ENCODE results near the gene PRIM1. TPM values are rescaled to one million over a fixed set of nuclear protein-coding genes. Genes with fewer than 3 reads are reported as not detected.

PRIM1 gene
- polyA plus RNA-seq, 3 donors = 3.6 to 6.3 (median 5.6) TPM

DNA sequence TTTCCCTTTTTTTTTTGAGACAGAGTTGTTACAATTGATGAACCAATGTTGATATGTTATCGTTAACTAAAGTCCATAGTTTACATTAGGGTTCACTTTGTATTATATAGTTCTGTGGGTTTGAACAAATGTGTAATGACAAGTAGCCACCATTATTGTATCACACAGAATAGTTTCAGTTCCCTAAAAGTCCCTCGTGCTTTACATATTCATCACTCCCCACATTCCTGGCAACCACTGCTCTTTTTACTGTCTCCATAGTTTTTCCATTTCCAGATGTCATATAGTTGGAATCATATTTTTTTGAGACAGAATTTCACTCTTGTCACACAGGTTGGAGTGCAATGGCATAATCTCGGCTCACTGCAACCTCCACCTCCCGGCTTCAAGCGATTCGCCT is 23.5 kb upstream of the PRIM1 start:
- H3K4me3 ChIP-seq (replicated peaks in 1 of 3; ENCODE audit: low read depth in 2 of 3, low read length in 3 of 3) = no peak overlapping the region

DNA sequence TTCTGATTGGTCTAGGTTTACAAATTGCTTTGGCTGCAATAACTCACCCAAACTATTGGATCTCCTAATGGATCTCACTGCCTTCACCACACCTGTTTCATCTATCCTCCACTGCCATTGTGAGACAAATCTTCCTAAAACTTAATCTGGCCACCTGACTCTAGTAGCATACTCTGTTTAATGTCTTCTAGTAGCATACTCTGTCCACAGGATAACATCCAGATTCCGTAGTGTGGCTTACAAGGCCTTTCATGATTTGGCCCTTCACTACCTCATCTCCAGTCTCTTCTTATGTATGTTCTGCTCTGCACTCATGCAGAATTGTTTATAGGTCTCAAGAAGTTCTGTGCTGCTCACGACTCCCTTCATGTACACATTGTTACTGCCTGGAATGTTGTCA is 21.0 kb upstream of the PRIM1 start:
- no peak for DNase-seq
- TF ChIP-seq, protein P1, sequence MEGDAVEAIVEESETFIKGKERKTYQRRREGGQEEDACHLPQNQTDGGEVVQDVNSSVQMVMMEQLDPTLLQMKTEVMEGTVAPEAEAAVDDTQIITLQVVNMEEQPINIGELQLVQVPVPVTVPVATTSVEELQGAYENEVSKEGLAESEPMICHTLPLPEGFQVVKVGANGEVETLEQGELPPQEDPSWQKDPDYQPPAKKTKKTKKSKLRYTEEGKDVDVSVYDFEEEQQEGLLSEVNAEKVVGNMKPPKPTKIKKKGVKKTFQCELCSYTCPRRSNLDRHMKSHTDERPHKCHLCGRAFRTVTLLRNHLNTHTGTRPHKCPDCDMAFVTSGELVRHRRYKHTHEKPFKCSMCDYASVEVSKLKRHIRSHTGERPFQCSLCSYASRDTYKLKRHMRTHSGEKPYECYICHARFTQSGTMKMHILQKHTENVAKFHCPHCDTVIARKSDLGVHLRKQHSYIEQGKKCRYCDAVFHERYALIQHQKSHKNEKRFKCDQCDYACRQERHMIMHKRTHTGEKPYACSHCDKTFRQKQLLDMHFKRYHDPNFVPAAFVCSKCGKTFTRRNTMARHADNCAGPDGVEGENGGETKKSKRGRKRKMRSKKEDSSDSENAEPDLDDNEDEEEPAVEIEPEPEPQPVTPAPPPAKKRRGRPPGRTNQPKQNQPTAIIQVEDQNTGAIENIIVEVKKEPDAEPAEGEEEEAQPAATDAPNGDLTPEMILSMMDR (IDR thresholded peaks at IDR 0.05) = no peak
- no peaks in the 10 kb centered on the region for H3K36me3 ChIP-seq (replicated peaks in 1 of 2; ENCODE audit: control insufficient read depth in 1 of 2, insufficient read depth in 2 of 2, low read length in 2 of 2)
- no peaks in the 10 kb centered on the region for H3K79me2 ChIP-seq (ENCODE audit: insufficient read depth, low read length)
- H3K27ac ChIP-seq (ENCODE audit: low read depth in 1 of 2, low read length in 2 of 2) = no peak overlapping the region
- H3K4me3 ChIP-seq (replicated peaks in 1 of 3; ENCODE audit: low read depth in 2 of 3, low read length in 3 of 3) = no peak overlapping the region
- H4K20me1 ChIP-seq (ENCODE audit: insufficient read depth, low read length) = no peaks in the 10 kb centered on the region
- no peak overlapping the region for H3K4me3 Mint-ChIP-seq
- H3K27me3 ChIP-seq (ENCODE audit: control insufficient read depth in 2 of 2, insufficient read depth in 2 of 2, low read length in 2 of 2) = no peaks in the 10 kb centered on the region
- peaks cover 0 to 6% (median 0%) of the 10 kb centered on the region in 7 donors for H3K9me3 Mint-ChIP-seq
- H2AFZ ChIP-seq (ENCODE audit: insufficient read depth, low read depth, low read length, poor library complexity, severe bottlenecking) = peak overlapping the region; percentile 3
- 100% methylated on average over 1 of the region's 2 CpGs for WGBS (ENCODE audit: insufficient coverage)
- H3K36me3 Mint-ChIP-seq = no peaks in the 10 kb centered on the region
- peaks cover 16% of the 10 kb centered on the region for H3K4me1 Mint-ChIP-seq
- H3K27me3 Mint-ChIP-seq (ENCODE audit: low read depth in 3 of 3) = peaks cover 1 to 4% (median 2%) of the 10 kb centered on the region in 3 donors
- no peaks in the 10 kb centered on the region for H3K9me3 ChIP-seq (replicated peaks in 1 of 2; ENCODE audit: control insufficient read depth in 1 of 2, insufficient read depth in 1 of 2, low read length in 2 of 2)
- intact Hi-C loops (cut with micrococcal nuclease) = no loop called here
- H3K27ac Mint-ChIP-seq = peak overlapping the region in 1 of 7 donors; percentile 0
- H3K4me1 ChIP-seq (ENCODE audit: control insufficient read depth in 1 of 2, insufficient read depth in 2 of 2, low read length in 2 of 2) = peaks cover 10 to 19% of the 10 kb centered on the region in 2 donors
- no peak overlapping the region for H3K4me2 ChIP-seq (replicated peaks; ENCODE audit: extremely low read depth, low read length, poor library complexity, severe bottlenecking)
- no peak overlapping the region for H3K9ac ChIP-seq (ENCODE audit: insufficient read depth, low read length, poor library complexity, severe bottlenecking)

More for the DNA sequence above, 23.5 kb upstream of the PRIM1 start:
- Mint-ChIP-seq H3K27me3 (ENCODE audit: low read depth in 3 of 3) (peaks cover 0 to 4% (median 0%) of the 10 kb centered on the region in 3 donors), H3K27ac (no peak overlapping the region), H3K4me1 (peaks cover 16% of the 10 kb centered on the region), H3K4me3 (no peak overlapping the region), H3K36me3 (no peaks in the 10 kb centered on the region), H3K9me3 (peaks cover 0 to 6% (median 0%) of the 10 kb centered on the region in 7 donors)
- no peak overlapping the region for H3K27ac ChIP-seq (ENCODE audit: low read depth in 1 of 2, low read length in 2 of 2)
- WGBS (ENCODE audit: insufficient coverage) = no CpG with 5 or more reads among the region's 6 CpGs
- no peak overlapping the region for H3K9ac ChIP-seq (ENCODE audit: insufficient read depth, low read length, poor library complexity, severe bottlenecking)
- no peaks in the 10 kb centered on the region for H3K36me3 ChIP-seq (replicated peaks in 1 of 2; ENCODE audit: control insufficient read depth in 1 of 2, insufficient read depth in 2 of 2, low read length in 2 of 2)
- peaks cover 10 to 19% of the 10 kb centered on the region in 2 donors for H3K4me1 ChIP-seq (ENCODE audit: control insufficient read depth in 1 of 2, insufficient read depth in 2 of 2, low read length in 2 of 2)
- H3K79me2 ChIP-seq (ENCODE audit: insufficient read depth, low read length) = no peaks in the 10 kb centered on the region
- no peaks in the 10 kb centered on the region for H4K20me1 ChIP-seq (ENCODE audit: insufficient read depth, low read length)
- H2AFZ ChIP-seq (ENCODE audit: insufficient read depth, low read depth, low read length, poor library complexity, severe bottlenecking) = no peak overlapping the region
- intact Hi-C loops (cut with micrococcal nuclease) = no loop called here
- TF ChIP-seq, protein P1 (IDR thresholded peaks at IDR 0.05) = no peak
- peak; percentile 35 to 72 (median 70) for DNase-seq
- H3K4me2 ChIP-seq (replicated peaks; ENCODE audit: extremely low read depth, low read length, poor library complexity, severe bottlenecking) = no peak overlapping the region
- no peaks in the 10 kb centered on the region for H3K27me3 ChIP-seq (ENCODE audit: control insufficient read depth in 2 of 2, insufficient read depth in 2 of 2, low read length in 2 of 2)
- no peaks in the 10 kb centered on the region for H3K9me3 ChIP-seq (replicated peaks in 1 of 2; ENCODE audit: control insufficient read depth in 1 of 2, insufficient read depth in 1 of 2, low read length in 2 of 2)
